ENCODE measurements around the gene BTRC.

BTRC gene

GRCh38 chr10:101466016-101466912, 112.3 kb downstream of the BTRC start:
- no peak for DNase-seq (ENCODE audit: low read depth, low spot score)
- H3K27ac ChIP-seq = no peak overlapping the region

GRCh38 chr10:101467286-101467770, 113.4 kb downstream of the BTRC start:
- H3K27ac ChIP-seq = no peak overlapping the region
- DNase-seq (ENCODE audit: low read depth, low spot score) = peak; percentile 60

GRCh38 chr10:101468159-101468558, 114.2 kb downstream of the BTRC start:
- no peak for DNase-seq (ENCODE audit: low read depth, low spot score)
- H3K27ac ChIP-seq = no peak overlapping the region

- no peak overlapping the region for H3K27ac ChIP-seq
- no peak for DNase-seq (ENCODE audit: low read depth, low spot score)
Measured at GRCh38 chr10:101476383-101476782, 122.4 kb downstream of the BTRC start.

- no peak for DNase-seq (ENCODE audit: low read depth, low spot score)
- H3K27ac ChIP-seq = no peak overlapping the region
Measured at GRCh38 chr10:101478956-101479355, 125.0 kb downstream of the BTRC start.

DNA sequence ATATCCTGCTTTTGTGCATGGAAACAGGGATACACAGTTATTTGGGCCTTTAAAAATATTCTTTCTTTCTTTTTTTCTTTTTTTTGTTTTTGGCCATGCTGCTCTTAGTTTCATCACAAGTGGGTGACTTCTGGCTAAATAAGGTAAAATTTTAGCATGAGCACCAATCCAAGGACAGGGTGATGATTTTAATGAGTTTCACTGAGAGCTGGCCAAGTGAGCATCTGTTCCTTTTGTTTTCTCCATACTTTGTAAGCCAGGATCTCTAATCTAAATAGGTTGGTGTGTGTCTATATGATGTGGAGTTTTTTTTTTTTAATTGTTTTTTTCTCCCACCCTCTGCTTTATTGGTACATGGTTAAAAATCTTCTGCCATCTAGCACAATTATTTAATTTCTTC, 127.3 kb downstream of the BTRC start:
- DNase-seq (ENCODE audit: low read depth, low spot score) = no peak
- H3K27ac ChIP-seq = no peak overlapping the region

DNA sequence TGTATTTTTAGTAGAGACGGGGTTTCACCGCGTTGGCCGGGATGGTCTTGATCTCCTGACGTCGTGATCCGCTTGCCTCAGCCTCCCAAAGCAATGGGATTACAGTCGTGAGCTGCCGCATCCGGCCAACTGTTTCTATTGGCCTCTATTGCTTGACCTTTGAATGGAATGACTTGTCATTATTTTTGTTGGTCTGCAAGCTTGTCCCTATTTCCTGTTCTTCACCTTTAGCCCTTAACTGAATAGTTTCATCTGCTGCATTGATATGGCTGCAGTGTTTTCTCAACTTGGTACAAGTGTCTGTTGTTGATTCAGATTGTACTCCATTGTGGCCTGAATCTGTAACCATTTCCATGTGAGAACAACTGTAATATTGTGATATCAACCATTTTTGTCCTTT, 128.6 kb downstream of the BTRC start:
- no peak for DNase-seq (ENCODE audit: low read depth, low spot score)
- no peak overlapping the region for H3K27ac ChIP-seq

DNA sequence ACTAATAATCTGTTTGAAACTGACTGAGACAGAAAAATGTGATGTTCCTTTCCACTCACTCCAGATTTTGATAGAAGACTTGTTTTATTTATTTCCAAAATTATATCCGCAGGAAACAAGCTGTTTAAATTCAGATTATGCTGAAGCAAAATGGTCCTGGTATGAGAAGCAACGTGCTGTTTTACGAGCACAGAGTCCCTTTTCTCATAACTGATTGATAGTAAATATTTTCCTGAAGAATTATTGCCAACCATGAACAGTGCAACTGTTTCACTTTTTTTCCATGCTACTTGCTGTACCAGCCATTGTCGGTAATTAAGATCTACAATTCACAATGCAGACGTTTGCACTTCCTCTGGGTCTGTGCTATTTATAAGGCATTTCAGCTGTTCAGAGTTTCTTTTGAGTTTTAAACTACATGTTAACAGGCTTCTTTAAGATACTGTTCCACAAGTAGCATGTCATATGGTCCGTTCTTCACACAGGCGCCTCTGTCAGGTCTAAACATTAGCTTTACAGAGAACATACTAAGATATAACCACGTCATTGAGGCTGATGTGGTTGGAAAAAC, 130.3 kb downstream of the BTRC start:
- DNase-seq (ENCODE audit: low read depth, low spot score) = no peak
- H3K27ac ChIP-seq = no peak overlapping the region

DNA sequence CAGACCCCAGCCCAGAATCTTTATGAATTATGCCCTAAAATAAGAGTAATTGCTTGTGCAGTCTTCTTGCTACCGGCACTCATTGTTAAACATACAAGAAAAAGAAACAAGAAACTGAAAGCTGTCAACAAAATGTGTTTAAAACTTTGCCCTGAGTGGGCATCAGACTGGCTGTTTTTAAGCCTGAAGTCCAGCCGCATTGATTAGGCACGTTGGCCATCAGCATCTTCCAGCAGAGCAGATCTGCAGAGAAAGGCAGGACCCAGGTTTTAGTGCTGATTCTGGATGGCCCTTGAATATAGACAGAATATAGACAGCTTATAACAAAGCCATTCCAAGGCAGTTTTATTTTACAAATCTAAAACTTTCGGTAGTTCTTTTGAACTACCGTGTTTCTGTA, 131.2 kb downstream of the BTRC start:
- no peak overlapping the region for H3K27ac ChIP-seq
- no peak for DNase-seq (ENCODE audit: low read depth, low spot score)

- DNase-seq (ENCODE audit: low read depth, low spot score) = no peak
- no peak overlapping the region for H3K27ac ChIP-seq
Measured at GRCh38 chr10:101485681-101486554, 132.0 kb downstream of the BTRC start.

DNA sequence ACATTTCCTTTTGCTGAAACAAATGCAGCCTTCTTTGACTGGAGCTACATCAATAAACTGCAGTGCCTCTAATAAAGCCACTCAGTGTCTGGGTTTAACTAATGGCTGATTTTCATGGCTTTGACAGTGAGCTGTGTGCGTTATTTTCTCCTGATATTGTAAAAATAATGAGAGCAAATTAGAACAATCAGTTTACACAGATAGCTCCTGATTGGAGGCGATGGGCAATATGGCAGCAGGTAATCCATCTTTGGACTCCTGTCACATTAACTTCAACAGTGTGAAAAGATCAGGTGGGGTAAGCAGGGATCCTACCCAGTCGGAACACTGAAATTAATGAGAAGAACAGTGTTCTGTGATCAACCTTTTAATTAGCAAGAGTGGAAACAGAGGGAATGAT, 133.4 kb downstream of the BTRC start:
- H3K27ac ChIP-seq = no peak overlapping the region
- no peak for DNase-seq (ENCODE audit: low read depth, low spot score)

DNA sequence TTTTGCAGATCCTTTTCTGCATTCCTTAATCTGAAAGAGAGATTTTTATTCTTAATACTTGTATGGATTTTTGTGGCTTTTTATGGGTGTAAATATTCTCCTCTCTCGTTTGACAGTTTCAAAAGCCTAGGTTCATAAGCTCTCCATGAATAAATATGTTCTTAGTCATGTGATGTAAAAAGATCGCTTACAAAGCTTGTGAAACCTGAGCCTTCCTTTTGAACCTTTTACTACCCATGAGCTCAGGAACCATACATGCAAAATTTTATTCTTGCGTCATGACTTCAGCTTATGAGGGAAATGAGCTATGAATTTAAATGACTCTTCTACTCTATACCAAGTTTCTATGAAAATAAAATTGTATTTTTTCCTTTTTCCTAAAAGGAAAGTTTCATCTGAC, 135.4 kb downstream of the BTRC start:
- no peak overlapping the region for H3K27ac ChIP-seq
- DNase-seq (ENCODE audit: low read depth, low spot score) = peak; percentile 10

- no peak for DNase-seq (ENCODE audit: low read depth, low spot score)
- no peak overlapping the region for H3K27ac ChIP-seq
Measured at GRCh38 chr10:101490026-101490425, 136.1 kb downstream of the BTRC start.

DNA sequence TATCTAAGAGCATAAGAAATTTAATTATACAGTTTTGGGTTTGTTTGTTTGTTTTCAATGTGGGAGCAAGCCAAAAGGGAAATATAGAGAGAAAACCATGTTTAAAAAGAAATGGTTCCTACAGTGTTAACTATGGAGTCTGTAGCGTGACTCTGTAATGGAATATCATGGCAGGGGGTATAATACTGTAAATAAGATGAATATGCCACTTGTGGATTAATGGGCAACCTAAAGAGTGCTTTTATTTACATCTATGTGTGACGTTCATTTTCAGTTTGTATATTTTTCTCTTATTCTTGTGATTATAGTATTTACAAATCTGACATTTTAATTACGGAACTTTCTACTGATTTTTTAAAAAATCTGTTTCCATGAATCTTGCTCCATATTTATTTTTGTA, 138.2 kb downstream of the BTRC start:
- no peak overlapping the region for H3K27ac ChIP-seq
- DNase-seq (ENCODE audit: low read depth, low spot score) = no peak

DNA sequence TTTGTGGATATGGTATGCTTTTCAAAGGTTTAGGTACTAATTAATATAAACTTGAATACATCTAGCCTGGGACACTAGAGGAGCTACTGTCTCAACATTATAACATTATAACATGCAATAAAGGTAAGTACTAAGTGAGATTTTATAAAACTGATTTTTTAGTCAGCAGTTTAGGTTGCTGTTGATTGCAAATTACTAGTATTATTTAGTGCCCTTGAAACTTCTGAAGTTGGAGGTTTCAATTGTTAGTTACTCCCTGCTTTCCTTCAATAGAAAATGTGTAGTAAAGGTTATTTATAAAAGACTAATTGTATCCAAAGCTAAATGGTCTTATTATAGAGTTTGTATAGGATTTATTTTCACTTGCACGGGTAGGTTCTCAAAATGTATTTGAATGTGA, 138.8 kb downstream of the BTRC start:
- no peak for DNase-seq (ENCODE audit: low read depth, low spot score)

GRCh38 chr10:101493249-101493648, 139.3 kb downstream of the BTRC start:
- DNase-seq (ENCODE audit: low read depth, low spot score) = no peak
- no peak overlapping the region for H3K27ac ChIP-seq

More for the DNA sequence above, 138.8 kb downstream of the BTRC start:
- H3K27ac ChIP-seq = no peak overlapping the region

- DNase-seq (ENCODE audit: low read depth, low spot score) = no peak
- H3K27ac ChIP-seq = no peak overlapping the region
Measured at GRCh38 chr10:101493782-101494281, 139.9 kb downstream of the BTRC start.

DNA sequence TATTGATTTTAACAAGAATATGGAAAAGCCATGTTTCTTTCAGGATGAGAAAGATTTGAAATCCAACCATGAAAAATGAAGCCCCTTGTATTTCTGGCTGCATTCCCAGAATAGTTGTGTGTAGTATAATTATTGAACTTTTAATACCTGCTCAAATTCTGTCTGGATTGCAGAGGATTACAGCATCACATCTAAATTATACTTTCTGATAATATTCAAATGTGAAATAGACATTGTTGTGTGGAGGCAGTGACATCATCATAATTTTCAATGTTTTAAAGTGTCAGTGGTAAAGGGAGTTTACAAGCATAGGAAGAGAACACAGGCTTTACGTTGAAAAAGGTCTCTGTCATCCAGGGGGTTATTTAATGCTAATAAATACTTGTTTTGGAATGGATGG, 140.7 kb downstream of the BTRC start:
- no peak for DNase-seq (ENCODE audit: low read depth, low spot score)
- no peak overlapping the region for H3K27ac ChIP-seq

DNA sequence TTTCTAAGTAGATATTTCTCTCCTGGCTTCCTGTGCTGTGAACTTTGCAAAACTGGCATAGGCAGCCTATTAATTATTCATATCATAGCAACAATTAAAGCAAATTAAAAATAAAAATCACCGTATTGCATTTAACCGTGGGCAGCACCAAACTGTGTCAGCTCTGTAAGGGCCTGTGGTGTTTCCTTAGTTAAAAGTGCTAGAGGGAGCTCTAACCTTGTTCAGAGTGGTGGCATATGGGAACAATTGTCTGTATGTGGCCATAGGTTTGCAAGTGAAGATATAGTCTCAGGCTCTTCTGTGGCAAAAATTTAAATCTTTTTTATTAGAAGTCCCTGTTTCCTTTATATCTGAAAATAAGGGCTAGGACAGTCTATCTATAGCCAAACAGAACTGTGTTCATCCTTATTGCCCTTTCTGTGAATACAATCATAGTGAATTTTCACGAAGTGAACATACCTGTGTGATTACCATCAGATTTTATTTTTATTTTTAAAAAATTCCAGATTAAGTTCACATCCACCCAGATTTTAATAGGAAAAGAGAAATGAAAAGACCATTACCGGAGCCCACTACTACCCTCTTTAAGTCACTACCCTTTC, 141.5 kb downstream of the BTRC start:
- H3K27ac ChIP-seq = no peak overlapping the region
- DNase-seq (ENCODE audit: low read depth, low spot score) = no peak

DNA sequence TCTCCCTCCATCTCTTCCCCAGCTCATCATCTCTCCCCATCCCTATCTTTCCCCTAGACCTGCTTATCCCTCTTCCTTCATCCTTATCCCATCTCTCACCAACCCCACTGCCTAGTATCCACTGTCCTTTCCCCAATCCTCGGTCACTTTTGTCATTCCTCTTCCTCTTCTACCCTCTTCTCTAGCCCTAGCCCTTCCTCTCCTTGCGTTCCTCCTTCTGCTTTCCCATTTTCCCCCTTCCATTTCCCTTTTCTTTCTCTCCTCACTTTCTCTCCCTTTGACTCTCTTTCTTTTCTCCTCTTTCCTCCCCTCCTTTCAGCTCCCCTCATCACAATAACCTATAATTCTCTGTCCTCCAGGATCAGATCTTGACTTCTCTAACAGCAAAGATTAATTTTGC, 150.5 kb downstream of the BTRC start:
- DNase-seq (ENCODE audit: low read depth, low spot score) = no peak
- no peak overlapping the region for H3K27ac ChIP-seq
